ENCODE measurements around the gene YY1. TPM values are rescaled to one million over a fixed set of nuclear protein-coding genes. Genes with fewer than 3 reads are reported as not detected.

YY1 gene
- total RNA-seq, 1 donor: 43.3 TPM

DNA sequence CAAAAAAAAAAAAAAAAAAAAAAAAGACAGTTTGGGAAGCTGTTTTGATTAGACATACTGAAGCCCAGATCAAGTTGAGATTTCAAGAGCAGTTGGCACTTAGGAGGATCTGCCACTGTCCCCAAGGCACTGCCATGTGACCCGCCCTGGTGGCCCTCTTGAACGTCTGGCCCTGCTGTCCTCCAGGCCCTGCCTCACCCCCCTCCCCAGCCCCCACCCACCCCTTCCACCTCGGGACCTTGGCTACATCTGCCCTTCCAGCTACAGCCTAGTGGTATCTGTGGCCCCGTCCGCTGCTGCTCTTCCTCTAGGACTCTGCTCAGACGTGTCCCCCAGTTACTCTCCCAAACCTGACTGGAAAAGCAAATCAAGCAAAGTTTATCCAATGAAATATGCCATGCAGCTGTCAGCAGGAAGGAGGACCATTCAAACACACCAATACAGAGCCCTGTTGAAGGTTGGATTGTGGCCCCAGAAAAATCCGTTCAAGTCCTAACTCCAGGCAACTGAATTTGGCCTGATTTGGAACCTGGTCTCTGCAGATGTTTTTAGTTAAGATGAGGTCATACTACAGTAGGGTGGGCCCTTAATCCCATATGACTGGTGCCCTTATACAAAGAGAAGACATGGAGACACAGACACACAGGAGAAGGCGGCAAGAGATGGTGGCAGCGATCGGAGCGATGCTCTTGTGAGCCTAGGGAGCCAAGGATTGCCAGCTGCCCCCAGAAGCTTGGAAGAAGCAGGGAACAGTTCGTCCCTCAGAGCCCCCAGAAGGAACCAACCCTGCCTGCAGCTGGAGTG lies 49.6 kb downstream of the YY1 start:
- TF ChIP-seq, protein P1, sequence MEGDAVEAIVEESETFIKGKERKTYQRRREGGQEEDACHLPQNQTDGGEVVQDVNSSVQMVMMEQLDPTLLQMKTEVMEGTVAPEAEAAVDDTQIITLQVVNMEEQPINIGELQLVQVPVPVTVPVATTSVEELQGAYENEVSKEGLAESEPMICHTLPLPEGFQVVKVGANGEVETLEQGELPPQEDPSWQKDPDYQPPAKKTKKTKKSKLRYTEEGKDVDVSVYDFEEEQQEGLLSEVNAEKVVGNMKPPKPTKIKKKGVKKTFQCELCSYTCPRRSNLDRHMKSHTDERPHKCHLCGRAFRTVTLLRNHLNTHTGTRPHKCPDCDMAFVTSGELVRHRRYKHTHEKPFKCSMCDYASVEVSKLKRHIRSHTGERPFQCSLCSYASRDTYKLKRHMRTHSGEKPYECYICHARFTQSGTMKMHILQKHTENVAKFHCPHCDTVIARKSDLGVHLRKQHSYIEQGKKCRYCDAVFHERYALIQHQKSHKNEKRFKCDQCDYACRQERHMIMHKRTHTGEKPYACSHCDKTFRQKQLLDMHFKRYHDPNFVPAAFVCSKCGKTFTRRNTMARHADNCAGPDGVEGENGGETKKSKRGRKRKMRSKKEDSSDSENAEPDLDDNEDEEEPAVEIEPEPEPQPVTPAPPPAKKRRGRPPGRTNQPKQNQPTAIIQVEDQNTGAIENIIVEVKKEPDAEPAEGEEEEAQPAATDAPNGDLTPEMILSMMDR (IDR thresholded peaks at IDR 0.05; ENCODE audit: insufficient read depth, low read length): no peak
- no peak overlapping the region for H3K4me3 ChIP-seq (ENCODE audit: low read depth, low read length)
- peak; percentile 54 for DNase-seq (ENCODE audit: low read depth)

DNA sequence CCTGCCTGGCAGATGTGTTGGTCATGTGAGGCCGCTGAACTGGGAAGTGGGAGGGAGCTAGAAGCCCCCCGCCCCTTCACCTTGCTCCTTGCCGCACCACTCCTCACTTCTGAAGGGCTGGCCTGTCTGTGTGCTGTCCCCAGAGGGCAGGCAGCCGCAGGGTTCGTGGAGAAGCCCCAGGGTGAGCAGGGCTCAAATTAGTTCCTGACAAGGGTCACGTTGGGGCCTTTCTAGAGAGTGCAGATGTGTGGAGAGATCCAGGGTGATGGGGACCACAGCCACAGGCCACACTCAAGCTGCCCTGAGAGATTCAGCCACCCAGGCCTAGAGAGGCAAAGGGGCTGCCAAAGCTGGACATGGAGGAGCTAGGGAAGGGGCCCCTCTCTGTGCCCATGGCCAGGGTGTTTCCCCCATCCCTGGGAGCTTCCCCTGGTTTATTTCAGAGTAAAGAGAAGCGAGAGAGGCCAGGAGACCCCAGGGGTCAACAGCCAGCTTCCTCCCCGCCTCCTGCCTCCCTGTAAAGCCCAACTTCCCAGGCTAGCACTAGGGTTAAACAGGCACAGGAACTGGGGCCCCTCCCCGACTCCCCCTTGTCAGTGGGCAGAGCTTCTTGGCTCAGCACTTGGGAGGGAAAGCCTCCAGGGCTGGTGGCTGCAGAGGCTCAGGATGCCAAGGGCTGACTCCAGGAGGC lies 51.1 kb downstream of the YY1 start:
- no peak for DNase-seq (ENCODE audit: low read depth)
- TF ChIP-seq, protein P1 (IDR thresholded peaks at IDR 0.05; ENCODE audit: insufficient read depth, low read length): no peak
- no peak overlapping the region for H3K4me3 ChIP-seq (ENCODE audit: low read depth, low read length)

DNA sequence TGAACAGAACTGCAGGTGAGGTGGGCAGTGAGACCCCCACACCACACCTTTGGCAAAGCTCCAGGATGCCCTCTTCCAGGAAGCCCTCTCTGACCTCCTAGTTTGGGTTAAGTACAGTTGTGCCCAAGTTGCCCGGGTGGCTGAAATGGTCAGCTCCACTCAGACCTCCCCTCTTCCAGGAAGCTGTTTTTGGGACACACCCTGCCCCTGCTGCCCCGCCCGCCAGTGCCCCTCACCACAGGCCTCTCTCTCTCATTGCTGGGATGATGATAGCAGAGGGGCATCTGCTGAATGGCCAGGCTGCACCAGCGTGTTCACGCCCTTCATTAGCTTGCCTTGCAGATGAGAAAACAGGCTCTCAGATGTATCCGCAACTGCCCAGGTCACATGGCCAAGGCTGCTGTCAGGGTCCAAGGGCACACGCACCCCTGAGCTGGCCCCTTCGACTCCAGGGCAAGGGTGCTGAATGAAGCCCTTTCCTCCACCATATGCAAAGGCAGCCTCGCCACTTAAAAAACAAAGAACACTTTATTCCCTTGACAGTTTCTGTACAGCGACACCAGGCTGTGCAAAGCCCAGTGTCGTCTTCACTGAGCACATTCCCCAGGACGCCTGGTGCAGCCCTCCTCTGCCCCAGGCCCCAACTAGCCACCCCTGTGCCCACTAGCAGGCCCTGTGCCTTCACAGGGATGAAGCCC lies 51.8 kb downstream of the YY1 start:
- DNase-seq (ENCODE audit: low read depth): no peak
- no peak overlapping the region for H3K4me3 ChIP-seq (ENCODE audit: low read depth, low read length)
- TF ChIP-seq, protein P1 (IDR thresholded peaks at IDR 0.05; ENCODE audit: insufficient read depth, low read length): no peak

DNA sequence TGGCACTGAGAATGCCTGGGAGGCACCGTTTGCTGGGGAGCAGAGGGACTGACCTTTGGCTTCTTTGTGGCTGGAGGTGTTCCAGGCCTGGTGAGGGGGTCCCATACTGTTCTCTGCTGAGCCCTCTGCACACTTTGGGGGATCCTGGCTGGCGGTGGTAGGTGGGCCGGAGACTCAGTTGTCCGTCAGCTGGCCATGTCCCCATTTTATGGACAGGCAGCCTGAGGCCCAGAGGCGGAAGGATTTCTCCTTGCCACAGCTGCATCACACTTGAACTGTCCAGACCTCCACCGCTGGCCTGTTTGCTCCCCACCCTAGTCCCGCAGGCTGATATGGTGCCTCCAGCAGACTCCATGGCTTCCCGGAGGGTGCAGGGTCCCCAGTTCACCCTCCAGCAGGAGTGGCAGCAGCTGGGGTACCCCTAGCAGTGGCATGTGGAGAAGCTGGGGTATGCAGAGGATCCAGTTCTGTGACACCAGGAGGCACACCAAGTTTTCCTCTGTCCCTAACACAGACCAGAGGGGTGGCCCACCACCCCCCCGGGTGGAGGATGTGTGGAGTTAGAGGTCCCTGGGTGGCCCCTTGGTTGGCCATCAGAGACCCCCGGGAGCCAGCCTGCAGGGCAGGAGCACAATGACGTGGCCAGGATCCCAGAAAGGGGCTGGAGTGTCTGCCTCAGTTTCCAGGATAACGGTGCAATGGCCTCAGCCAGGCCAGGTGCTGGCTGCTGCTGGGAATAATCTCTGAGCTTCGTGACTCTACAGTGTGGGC lies 52.5 kb downstream of the YY1 start:
- TF ChIP-seq, protein P1 (IDR thresholded peaks at IDR 0.05; ENCODE audit: insufficient read depth, low read length): no peak
- DNase-seq (ENCODE audit: low read depth): no peak
- no peak overlapping the region for H3K4me3 ChIP-seq (ENCODE audit: low read depth, low read length)

DNA sequence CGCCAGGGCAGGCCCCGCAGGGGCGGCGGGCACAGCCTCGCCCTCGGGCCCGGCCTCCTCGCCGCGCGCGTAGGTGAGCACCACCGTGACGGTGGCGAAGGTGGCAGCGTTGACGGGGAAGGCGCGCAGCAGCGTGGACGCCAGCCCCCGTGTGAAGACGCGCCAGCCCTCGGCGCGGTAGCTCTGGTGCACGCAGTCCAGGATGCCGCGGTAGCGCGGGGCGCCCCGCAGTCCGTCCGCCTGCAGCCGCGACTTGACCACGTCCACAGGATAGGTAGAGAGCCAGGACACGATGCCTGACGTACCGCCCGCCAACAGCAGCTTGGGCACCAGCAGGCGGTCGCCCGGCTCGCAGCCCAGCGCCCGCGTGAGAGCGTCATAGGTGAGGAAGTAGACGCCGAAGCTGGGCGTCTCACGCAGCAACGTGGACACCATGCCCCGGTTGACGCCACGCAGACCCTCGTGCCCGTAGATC lies 53.4 kb downstream of the YY1 start:
- TF ChIP-seq, protein P1 (IDR thresholded peaks at IDR 0.05; ENCODE audit: insufficient read depth, low read length): no peak
- DNase-seq (ENCODE audit: low read depth): no peak

More for the DNA sequence above, 53.4 kb downstream of the YY1 start:
- no peak overlapping the region for H3K4me3 ChIP-seq (ENCODE audit: low read depth, low read length)
